ENCODE results near the gene AADACL4. TPM values are rescaled to one million over a fixed set of nuclear protein-coding genes. Genes with fewer than 3 reads are reported as not detected.

AADACL4 gene
- total and polyA plus RNA-seq, 2 experiments from 2014 or later, result 0.20 TPM; not detected in 1

DNA sequence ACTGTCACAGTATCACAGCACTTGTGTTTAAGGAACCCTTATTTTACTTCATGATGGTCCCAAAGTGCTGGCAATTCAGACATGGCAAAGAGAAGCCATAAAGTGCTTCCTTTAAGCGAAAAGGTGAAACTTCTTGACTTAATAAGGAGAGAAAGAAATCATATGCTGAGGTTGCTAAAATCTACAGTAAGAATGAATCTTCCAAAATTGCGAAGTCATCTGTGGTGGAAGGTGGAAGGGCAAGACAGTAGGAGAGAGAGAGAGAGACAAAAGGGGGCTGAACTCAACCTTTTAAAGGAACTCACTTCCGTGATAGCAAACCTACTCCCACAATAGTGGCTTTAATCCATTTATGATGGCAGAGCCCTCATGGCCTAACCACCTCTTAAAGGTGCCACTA is 52.8 kb downstream of the AADACL4 start:
- H4K20me1 ChIP-seq (ENCODE audit: insufficient read depth, poor library complexity, severe bottlenecking), result no peaks in the 10 kb centered on the region
- H2AFZ ChIP-seq, result no peak overlapping the region
- H3K9me2 ChIP-seq (replicated peaks; ENCODE audit: insufficient read depth), result no peaks in the 10 kb centered on the region
- H3K4me2 ChIP-seq, result no peak overlapping the region
- H3K9me3 ChIP-seq (ENCODE audit: low read depth), result no peaks in the 10 kb centered on the region
- no peaks in the 10 kb centered on the region for H3K27me3 ChIP-seq
- WGBS (ENCODE audit: low lambda C conversion rate, missing lambda C conversion rate), result 85% methylated on average over 3 of the region's 3 CpGs
- H3K27ac ChIP-seq, result no peak overlapping the region
- no peaks in the 10 kb centered on the region for H3K4me1 ChIP-seq (ENCODE audit: insufficient read depth)
- no peak overlapping the region for H3K4me3 ChIP-seq
- TF ChIP-seq EZH2phosphoT487 (IDR thresholded peaks at IDR 0.05; ENCODE audit: low read depth, severe bottlenecking, unreplicated experiment) (no peak), EZH2 (IDR thresholded peaks at IDR 0.05; ENCODE audit: borderline replicate concordance) (no peak), CTCF (IDR thresholded peaks at IDR 0.05; ENCODE audit: poor library complexity) (no peak)
- no peaks in the 10 kb centered on the region for H3K36me3 ChIP-seq (replicated peaks; ENCODE audit: insufficient read depth, low read depth)
- no peaks in the 10 kb centered on the region for H3K79me2 ChIP-seq
- no peak for DNase-seq (ENCODE audit: low spot score)

GRCh38 chr1:12697397-12697796 is 53.5 kb downstream of the AADACL4 start:
- H3K9me3 ChIP-seq (ENCODE audit: low read depth), result no peaks in the 10 kb centered on the region
- H3K36me3 ChIP-seq (replicated peaks; ENCODE audit: insufficient read depth, low read depth), result no peaks in the 10 kb centered on the region
- no peak overlapping the region for H2AFZ ChIP-seq
- no peak for DNase-seq (ENCODE audit: low spot score)
- H3K4me1 ChIP-seq (ENCODE audit: insufficient read depth), result no peaks in the 10 kb centered on the region
- TF ChIP-seq EZH2 (IDR thresholded peaks at IDR 0.05; ENCODE audit: borderline replicate concordance) (no peak), EZH2phosphoT487 (IDR thresholded peaks at IDR 0.05; ENCODE audit: low read depth, severe bottlenecking, unreplicated experiment) (no peak), CTCF (IDR thresholded peaks at IDR 0.05; ENCODE audit: poor library complexity) (no peak)
- H4K20me1 ChIP-seq (ENCODE audit: insufficient read depth, poor library complexity, severe bottlenecking), result no peaks in the 10 kb centered on the region
- H3K27me3 ChIP-seq, result no peaks in the 10 kb centered on the region
- H3K4me3 ChIP-seq, result no peak overlapping the region
- H3K9me2 ChIP-seq (replicated peaks; ENCODE audit: insufficient read depth), result no peaks in the 10 kb centered on the region
- no peak overlapping the region for H3K27ac ChIP-seq
- no peak overlapping the region for H3K4me2 ChIP-seq
- 95% methylated on average over 3 of the region's 3 CpGs for WGBS (ENCODE audit: low lambda C conversion rate, missing lambda C conversion rate)
- H3K79me2 ChIP-seq, result no peaks in the 10 kb centered on the region

DNA sequence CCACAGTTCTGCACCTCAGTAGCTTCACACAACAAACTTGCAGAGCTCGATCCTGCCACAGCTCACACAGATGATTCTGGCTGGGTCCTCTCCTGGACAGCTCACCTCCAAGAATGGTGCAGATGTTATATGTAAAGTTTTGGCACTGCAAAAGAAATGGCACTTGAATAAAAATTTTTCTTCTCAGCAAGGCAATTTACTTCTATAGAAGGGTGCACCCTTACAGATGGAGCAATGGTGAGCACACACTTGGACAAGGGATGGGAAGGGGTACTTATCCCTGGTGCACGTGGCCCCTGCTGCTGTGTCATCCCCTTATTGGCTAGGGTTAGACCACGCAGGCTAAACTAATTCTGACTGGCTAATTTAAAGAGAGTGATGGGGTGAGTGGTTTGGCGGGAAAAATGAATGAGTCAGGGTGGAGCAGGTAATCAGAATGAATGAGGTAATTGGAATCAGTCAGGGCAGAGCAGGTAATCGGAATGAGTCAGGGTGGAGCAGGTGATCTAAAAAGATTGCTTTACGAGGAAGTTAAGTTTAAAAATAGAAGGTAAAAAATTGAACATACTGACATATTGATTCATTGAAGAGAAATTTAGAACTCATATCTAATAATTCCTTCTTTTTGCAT is 60.1 kb downstream of the AADACL4 start:
- Histone ChIP-seq H3K36me3 (replicated peaks; ENCODE audit: insufficient read depth, low read depth) (no peaks in the 10 kb centered on the region), H4K20me1 (ENCODE audit: insufficient read depth, poor library complexity, severe bottlenecking) (no peaks in the 10 kb centered on the region), H3K4me3 (no peak overlapping the region), H3K9me2 (replicated peaks; ENCODE audit: insufficient read depth) (no peaks in the 10 kb centered on the region), H3K4me2 (no peak overlapping the region), H3K4me1 (ENCODE audit: insufficient read depth) (peaks cover under 1% of the 10 kb centered on the region), H3K79me2 (no peaks in the 10 kb centered on the region), H2AFZ (no peak overlapping the region), H3K9me3 (ENCODE audit: low read depth) (no peaks in the 10 kb centered on the region), H3K27ac (peak overlapping the region; percentile 7), H3K27me3 (no peaks in the 10 kb centered on the region)
- no peak for DNase-seq (ENCODE audit: low spot score)
- TF ChIP-seq EZH2phosphoT487 (IDR thresholded peaks at IDR 0.05; ENCODE audit: low read depth, severe bottlenecking, unreplicated experiment) (no peak), CTCF (IDR thresholded peaks at IDR 0.05; ENCODE audit: poor library complexity) (no peak), EZH2 (IDR thresholded peaks at IDR 0.05; ENCODE audit: borderline replicate concordance) (no peak)
- 82% methylated on average over 6 of the region's 6 CpGs for WGBS (ENCODE audit: low lambda C conversion rate, missing lambda C conversion rate)

All from hepatocyte (in vitro differentiated cells).